SK-N-SH treated with all-trans-retinoic acid at 6 μM for 48 hours (cell line): ENCODE data around the gene SMOC2.

Experiments used
- ATAC-seq: fragments of 200-7000 bp; cut with Tn5 transposase; 3 replicates; pipeline ENCODE4 v1.9.1; 2020; ENCODE audit warnings: mild to moderate bottlenecking, moderate library complexity
- ARNTL ChIP-seq: fragments of 450-650 bp; formaldehyde crosslinking; IDR thresholded peaks from 2 replicates; pipeline ENCODE4 v1.5.0; 2020; ENCODE audit warnings: low read depth, mild to moderate bottlenecking, moderate library complexity, borderline replicate concordance
- BACH2 ChIP-seq: fragments of 250-450 bp; sonication (Bioruptor Pico); IDR thresholded peaks from 2 replicates; pipeline ENCODE4 v1.9.0; 2021; ENCODE audit warnings: mild to moderate bottlenecking, borderline replicate concordance
- CREB5 ChIP-seq: fragments of 250-450 bp; sonication (Bioruptor Pico); IDR thresholded peaks from 2 replicates; pipeline ENCODE4 v1.5.1; 2020; ENCODE audit warnings: low read depth, mild to moderate bottlenecking, moderate library complexity
- CSDC2 ChIP-seq: fragments of 250-450 bp; sonication (Bioruptor Pico); IDR thresholded peaks from 2 replicates; pipeline ENCODE4 v1.5.0; 2020; ENCODE audit warnings: mild to moderate bottlenecking, moderate library complexity
- CSRNP3 ChIP-seq: fragments of 250-450 bp; sonication (Bioruptor Pico); IDR thresholded peaks from 2 replicates; pipeline ENCODE4 v1.5.1; 2021; ENCODE audit warnings: mild to moderate bottlenecking, moderate library complexity
- ESRRG ChIP-seq: fragments of 250-450 bp; sonication (Bioruptor Pico); IDR thresholded peaks from 2 replicates; pipeline ENCODE4 v1.6.1; 2021; ENCODE audit warnings: mild to moderate bottlenecking
- GLIS3 ChIP-seq: fragments of 250-450 bp; sonication (Bioruptor Pico); IDR thresholded peaks from 2 replicates; pipeline ENCODE4 v1.5.0; 2020; ENCODE audit warnings: mild to moderate bottlenecking, moderate library complexity
- ISL1 ChIP-seq: fragments of 250-450 bp; sonication (Bioruptor Pico); IDR thresholded peaks from 2 replicates; pipeline ENCODE4 v2.1.2; 2022; ENCODE audit warnings: mild to moderate bottlenecking, moderate library complexity
- OSR1 ChIP-seq: fragments of 250-450 bp; sonication (Bioruptor Pico); IDR thresholded peaks from 2 replicates; pipeline ENCODE4 v1.8.0; 2022; ENCODE audit warnings: moderate library complexity, mild to moderate bottlenecking, inconsistent platforms
- PPARA ChIP-seq: fragments of 250-450 bp; sonication (Bioruptor Pico); IDR thresholded peaks from 2 replicates; pipeline ENCODE4 v1.5.0; 2020; ENCODE audit warnings: mild to moderate bottlenecking, borderline replicate concordance
- RARB ChIP-seq: fragments of 250-450 bp; sonication (Bioruptor Pico); IDR thresholded peaks from 2 replicates; pipeline ENCODE4 v1.8.0; 2021; ENCODE audit warnings: mild to moderate bottlenecking, moderate library complexity
- SNAI2 ChIP-seq: fragments of 250-450 bp; sonication (Bioruptor Pico); IDR thresholded peaks from 2 replicates; pipeline ENCODE4 v1.5.0; 2020; ENCODE audit warnings: mild to moderate bottlenecking, moderate library complexity
- TCF4 ChIP-seq: fragments of 250-450 bp; sonication (Bioruptor Pico); IDR thresholded peaks from 2 replicates; pipeline ENCODE4 v1.8.0; 2021; ENCODE audit warnings: mild to moderate bottlenecking, moderate library complexity, borderline replicate concordance
- TOX ChIP-seq: fragments of 250-450 bp; sonication (Bioruptor Pico); IDR thresholded peaks from 2 replicates; pipeline ENCODE4 v1.8.0; 2021; ENCODE audit warnings: mild to moderate bottlenecking, moderate library complexity, borderline replicate concordance
- TSHZ2 ChIP-seq: fragments of 250-450 bp; sonication (Bioruptor Pico); IDR thresholded peaks from 2 replicates; pipeline ENCODE4 v1.5.0; 2020; ENCODE audit warnings: mild to moderate bottlenecking, moderate library complexity
- ZC3H10 ChIP-seq: fragments of 250-450 bp; sonication (Bioruptor Pico); IDR thresholded peaks from 2 replicates; pipeline ENCODE4 v1.5.1; 2021; ENCODE audit warnings: mild to moderate bottlenecking, moderate library complexity
- ZFP3 ChIP-seq: fragments of 250-450 bp; sonication (Bioruptor Pico); IDR thresholded peaks from 2 replicates; pipeline ENCODE4 v1.5.0; 2020; ENCODE audit warnings: mild to moderate bottlenecking, moderate library complexity
- ZFP30 ChIP-seq: fragments of 450-650 bp; formaldehyde crosslinking; IDR thresholded peaks from 2 replicates; pipeline ENCODE4 v1.5.0; 2022; ENCODE audit warnings: mild to moderate bottlenecking, moderate library complexity
- ZNF565 ChIP-seq: fragments of 450-650 bp; formaldehyde crosslinking; conservative IDR thresholded peaks from 2 replicates; pipeline ENCODE4 v1.5.0; 2020; ENCODE audit warnings: low read depth, mild to moderate bottlenecking, moderate library complexity
- ZNF70 ChIP-seq: fragments of 450-650 bp; formaldehyde crosslinking; IDR thresholded peaks from 2 replicates; pipeline ENCODE4 v1.5.0; 2020; ENCODE audit warnings: mild to moderate bottlenecking, moderate library complexity
- ZNF8 ChIP-seq: fragments of 450-650 bp; formaldehyde crosslinking; IDR thresholded peaks from 2 replicates; pipeline ENCODE4 v1.5.0; 2020; ENCODE audit warnings: mild to moderate bottlenecking, moderate library complexity
- TF ChIP-seq, protein P1 (sequence below): fragments of 250-450 bp; sonication (Bioruptor Pico); IDR thresholded peaks from 2 replicates; pipeline ENCODE4 v1.8.0; 2020; ENCODE audit warnings: mild to moderate bottlenecking, moderate library complexity, borderline replicate concordance
- TF ChIP-seq, protein P2 (sequence below): fragments of 250-450 bp; sonication (Bioruptor Pico); IDR thresholded peaks from 2 replicates; pipeline ENCODE4 v1.8.0; 2021; ENCODE audit warnings: low read depth, mild to moderate bottlenecking, moderate library complexity, borderline replicate concordance

SMOC2 gene

GRCh38 chr6:168485818-168486217 lies 44.8 kb downstream of the SMOC2 start:
- no peak for ATAC-seq
- no peak for TF ChIP-seq ZC3H10 (CRISPR knock-in tag)

DNA sequence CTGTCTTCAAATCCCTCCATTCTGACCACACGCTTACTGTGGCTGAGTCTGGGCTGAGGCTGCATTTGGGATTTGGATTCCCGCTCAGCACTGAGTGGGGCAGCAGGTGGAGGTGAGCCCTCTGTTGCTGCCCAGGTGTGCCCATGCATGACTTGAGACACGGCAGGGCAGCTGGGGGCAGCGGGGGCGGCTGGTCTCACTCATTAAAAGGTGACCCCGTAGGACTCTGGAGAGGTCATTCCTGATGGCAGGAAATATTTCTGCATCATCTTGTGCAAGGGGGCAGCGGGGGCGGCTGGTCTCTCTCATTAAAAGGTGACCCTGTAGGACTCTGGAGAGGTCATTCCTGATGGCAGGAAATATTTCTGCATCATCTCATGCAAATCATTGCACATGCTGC lies 49.8 kb downstream of the SMOC2 start:
- no peak for TF ChIP-seq RARB (CRISPR knock-in tag)
- TF ChIP-seq CSDC2: no peak
- no peak for TF ChIP-seq PPARA (CRISPR knock-in tag)
- TF ChIP-seq OSR1 (CRISPR knock-in tag): no peak
- no peak for TF ChIP-seq ZNF8
- TF ChIP-seq GLIS3: no peak
- no peak for TF ChIP-seq ESRRG
- no peak for TF ChIP-seq TSHZ2 (CRISPR knock-in tag)
- no peak for TF ChIP-seq ZC3H10 (CRISPR knock-in tag)
- TF ChIP-seq SNAI2 (CRISPR knock-in tag): no peak
- TF ChIP-seq BACH2 (CRISPR knock-in tag): no peak
- TF ChIP-seq, all 23 proteins: peak for 0
- ATAC-seq: no peak

DNA sequence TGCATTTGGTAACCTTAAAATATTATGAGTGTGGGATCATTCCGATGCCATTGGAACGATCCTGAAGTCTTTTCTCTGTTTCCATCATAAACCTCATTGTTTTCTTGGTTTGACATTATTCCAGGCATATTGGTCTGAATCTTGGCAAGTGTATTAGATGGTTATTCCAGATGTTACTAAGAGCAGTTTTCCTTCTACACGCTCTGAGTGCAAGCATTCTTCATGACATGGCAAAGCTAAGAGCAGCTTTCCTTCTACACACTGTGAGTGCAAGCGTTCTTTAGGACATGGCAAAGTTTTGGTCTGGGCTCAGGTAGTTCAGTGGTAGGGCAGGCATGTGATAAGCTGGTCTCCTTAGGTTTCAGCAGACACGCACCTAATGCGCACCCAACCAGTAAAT lies 53.0 kb downstream of the SMOC2 start:
- no peak for ATAC-seq

DNA sequence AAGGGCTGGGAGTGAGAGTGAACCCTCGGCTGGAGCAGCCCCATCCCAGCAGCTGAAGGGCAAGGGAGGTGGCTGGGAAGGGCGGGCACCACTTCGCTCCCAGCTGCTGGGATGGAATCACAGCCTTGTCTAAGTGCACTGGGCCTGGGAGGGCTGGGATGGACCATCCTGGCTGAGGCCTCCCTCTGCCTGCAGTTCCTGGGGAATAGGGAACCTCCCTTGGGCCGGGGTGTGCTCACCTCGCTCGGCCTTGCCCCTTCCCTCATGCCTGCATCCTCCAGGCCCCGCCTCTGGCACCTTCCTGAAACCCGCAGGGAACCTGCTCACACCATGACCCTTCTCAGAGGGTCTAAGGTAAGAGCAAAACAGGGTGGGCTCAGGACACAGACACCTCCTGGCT lies 53.7 kb downstream of the SMOC2 start:
- TF ChIP-seq ZNF8 (no peak), CREB5 (CRISPR knock-in tag) (no peak), CSDC2 (no peak), RARB (CRISPR knock-in tag) (no peak), ZNF565 (CRISPR knock-in tag) (no peak), SNAI2 (CRISPR knock-in tag) (no peak), BACH2 (CRISPR knock-in tag) (no peak), ZFP30 (CRISPR knock-in tag) (no peak), TOX (no peak), ZNF70 (CRISPR knock-in tag) (no peak), ESRRG (no peak)
- TF ChIP-seq, protein P1, sequence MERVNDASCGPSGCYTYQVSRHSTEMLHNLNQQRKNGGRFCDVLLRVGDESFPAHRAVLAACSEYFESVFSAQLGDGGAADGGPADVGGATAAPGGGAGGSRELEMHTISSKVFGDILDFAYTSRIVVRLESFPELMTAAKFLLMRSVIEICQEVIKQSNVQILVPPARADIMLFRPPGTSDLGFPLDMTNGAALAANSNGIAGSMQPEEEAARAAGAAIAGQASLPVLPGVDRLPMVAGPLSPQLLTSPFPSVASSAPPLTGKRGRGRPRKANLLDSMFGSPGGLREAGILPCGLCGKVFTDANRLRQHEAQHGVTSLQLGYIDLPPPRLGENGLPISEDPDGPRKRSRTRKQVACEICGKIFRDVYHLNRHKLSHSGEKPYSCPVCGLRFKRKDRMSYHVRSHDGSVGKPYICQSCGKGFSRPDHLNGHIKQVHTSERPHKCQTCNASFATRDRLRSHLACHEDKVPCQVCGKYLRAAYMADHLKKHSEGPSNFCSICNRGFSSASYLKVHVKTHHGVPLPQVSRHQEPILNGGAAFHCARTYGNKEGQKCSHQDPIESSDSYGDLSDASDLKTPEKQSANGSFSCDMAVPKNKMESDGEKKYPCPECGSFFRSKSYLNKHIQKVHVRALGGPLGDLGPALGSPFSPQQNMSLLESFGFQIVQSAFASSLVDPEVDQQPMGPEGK (CRISPR knock-in tag): no peak
- no peak for ATAC-seq

More for the DNA sequence above, 53.0 kb downstream of the SMOC2 start:
- TF ChIP-seq ZNF70 (CRISPR knock-in tag) (no peak), ARNTL (no peak), TOX (no peak), TCF4 (CRISPR knock-in tag) (no peak), ZNF565 (CRISPR knock-in tag) (no peak)

DNA sequence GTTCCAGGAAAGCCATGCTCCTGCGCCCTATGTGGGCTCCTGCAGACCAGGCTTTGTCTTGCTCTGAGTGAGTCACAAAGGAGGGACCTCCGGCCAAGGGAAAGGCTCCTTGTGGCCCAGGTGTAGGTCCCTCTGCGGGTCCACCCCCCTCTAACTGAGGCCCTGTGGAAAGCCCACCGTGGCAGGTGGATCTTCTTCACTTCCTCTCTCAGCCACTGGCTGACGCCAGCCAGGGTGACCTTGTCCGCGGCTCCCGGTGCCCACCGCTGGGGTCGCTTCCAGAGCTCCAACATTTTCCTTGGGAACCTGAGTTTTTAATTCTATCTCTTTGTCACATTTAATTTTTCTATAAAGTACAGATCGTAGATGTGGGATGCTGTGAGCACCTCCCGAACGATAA lies 54.1 kb downstream of the SMOC2 start:
- ATAC-seq: no peak
- TF ChIP-seq CSRNP3 (CRISPR knock-in tag) (no peak), GLIS3 (no peak), CSDC2 (no peak), ZFP3 (CRISPR knock-in tag) (no peak), TSHZ2 (CRISPR knock-in tag) (no peak), ARNTL (no peak), ZNF70 (CRISPR knock-in tag) (no peak), TOX (no peak), ZNF565 (CRISPR knock-in tag) (no peak), TCF4 (CRISPR knock-in tag) (no peak), ZFP30 (CRISPR knock-in tag) (no peak), ZNF8 (no peak), PPARA (CRISPR knock-in tag) (no peak), ISL1 (no peak)
- TF ChIP-seq, protein P2, sequence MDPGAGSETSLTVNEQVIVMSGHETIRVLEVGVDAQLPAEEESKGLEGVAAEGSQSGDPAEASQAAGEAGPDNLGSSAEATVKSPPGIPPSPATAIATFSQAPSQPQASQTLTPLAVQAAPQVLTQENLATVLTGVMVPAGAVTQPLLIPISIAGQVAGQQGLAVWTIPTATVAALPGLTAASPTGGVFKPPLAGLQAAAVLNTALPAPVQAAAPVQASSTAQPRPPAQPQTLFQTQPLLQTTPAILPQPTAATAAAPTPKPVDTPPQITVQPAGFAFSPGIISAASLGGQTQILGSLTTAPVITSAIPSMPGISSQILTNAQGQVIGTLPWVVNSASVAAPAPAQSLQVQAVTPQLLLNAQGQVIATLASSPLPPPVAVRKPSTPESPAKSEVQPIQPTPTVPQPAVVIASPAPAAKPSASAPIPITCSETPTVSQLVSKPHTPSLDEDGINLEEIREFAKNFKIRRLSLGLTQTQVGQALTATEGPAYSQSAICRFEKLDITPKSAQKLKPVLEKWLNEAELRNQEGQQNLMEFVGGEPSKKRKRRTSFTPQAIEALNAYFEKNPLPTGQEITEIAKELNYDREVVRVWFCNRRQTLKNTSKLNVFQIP: no peak
